ENCODE measurements around the gene MRTFB. TPM values are rescaled to one million over a fixed set of nuclear protein-coding genes. Genes with fewer than 3 reads are reported as not detected.

The MRTFB gene
- total and polyA plus RNA-seq, 12 donors, result 4.1 to 41.8 (median 32.5) TPM

- no peaks in the 10 kb centered on the region for H3K36me3 ChIP-seq
- DNase-seq (no peak), ATAC-seq (no peak)
- TF ChIP-seq, protein P1, sequence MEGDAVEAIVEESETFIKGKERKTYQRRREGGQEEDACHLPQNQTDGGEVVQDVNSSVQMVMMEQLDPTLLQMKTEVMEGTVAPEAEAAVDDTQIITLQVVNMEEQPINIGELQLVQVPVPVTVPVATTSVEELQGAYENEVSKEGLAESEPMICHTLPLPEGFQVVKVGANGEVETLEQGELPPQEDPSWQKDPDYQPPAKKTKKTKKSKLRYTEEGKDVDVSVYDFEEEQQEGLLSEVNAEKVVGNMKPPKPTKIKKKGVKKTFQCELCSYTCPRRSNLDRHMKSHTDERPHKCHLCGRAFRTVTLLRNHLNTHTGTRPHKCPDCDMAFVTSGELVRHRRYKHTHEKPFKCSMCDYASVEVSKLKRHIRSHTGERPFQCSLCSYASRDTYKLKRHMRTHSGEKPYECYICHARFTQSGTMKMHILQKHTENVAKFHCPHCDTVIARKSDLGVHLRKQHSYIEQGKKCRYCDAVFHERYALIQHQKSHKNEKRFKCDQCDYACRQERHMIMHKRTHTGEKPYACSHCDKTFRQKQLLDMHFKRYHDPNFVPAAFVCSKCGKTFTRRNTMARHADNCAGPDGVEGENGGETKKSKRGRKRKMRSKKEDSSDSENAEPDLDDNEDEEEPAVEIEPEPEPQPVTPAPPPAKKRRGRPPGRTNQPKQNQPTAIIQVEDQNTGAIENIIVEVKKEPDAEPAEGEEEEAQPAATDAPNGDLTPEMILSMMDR (IDR thresholded peaks at IDR 0.05), result no peak
- peaks cover 0 to 8% (median 0%) of the 10 kb centered on the region in 11 donors for H3K9me3 ChIP-seq
- intact Hi-C loops (cut with DNase I), result loop anchor here in 2 of 10 donors (10.0 kb wide), 2 partner anchors 129 to 139 kb away; partner anchors contain the start of gene ERCC4 (in 1 of the 2)
- no peak overlapping the region for H3K27ac ChIP-seq
- H3K4me3 ChIP-seq, result no peak overlapping the region
- no peaks in the 10 kb centered on the region for H3K4me1 ChIP-seq
- H3K27me3 ChIP-seq, result no peaks in the 10 kb centered on the region
- 89 to 92% methylated on average over 6 of the region's 6 CpGs for WGBS, 2 donors
Observed at GRCh38 chr16:14063618-14064581, 7.2 kb upstream of the MRTFB start.

GRCh38 chr16:14069818-14070217, 1.3 kb upstream of the MRTFB start:
- Histone ChIP-seq H3K27ac (no peak overlapping the region), H3K4me3 (no peak overlapping the region), H3K9me3 (no peaks in the 10 kb centered on the region), H3K36me3 (no peaks in the 10 kb centered on the region), H3K4me1 (peaks cover 0 to 37% (median 19%) of the 10 kb centered on the region in 9 donors), H3K27me3 (no peaks in the 10 kb centered on the region)
- WGBS, 2 donors, result 94 to 95% methylated on average over 4 of the region's 4 CpGs
- TF ChIP-seq, protein P1 (IDR thresholded peaks at IDR 0.05), result no peak
- DNase-seq (no peak), ATAC-seq (no peak)
- intact Hi-C loops (cut with DNase I), result loop anchor here in 8 of 10 donors (5.0 to 10.0 kb wide), 8 partner anchors 65 to 148 kb away; partner anchors contain the start of gene ERCC4 (in 5 of the 8)

DNA sequence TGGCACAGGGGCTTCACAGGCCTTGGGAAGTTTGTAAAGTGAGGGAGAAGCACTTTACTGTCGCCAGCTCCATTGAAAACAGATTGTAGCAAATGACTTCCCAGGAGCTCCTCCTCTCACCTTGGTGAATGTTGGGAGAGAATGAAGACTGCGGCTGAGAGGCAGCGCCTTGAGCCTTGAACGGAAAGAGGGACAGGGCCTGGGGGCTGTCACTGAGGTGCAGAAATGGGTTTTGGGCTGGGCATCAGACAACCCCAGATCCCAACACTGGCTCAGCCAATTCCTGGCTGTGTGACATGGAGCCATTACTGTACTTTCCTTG, 603 bp upstream of the MRTFB start:
- Histone ChIP-seq H3K4me1 (peaks cover 0 to 37% (median 19%) of the 10 kb centered on the region in 9 donors), H3K9me3 (no peaks in the 10 kb centered on the region), H3K4me3 (peak overlapping the region; percentile 73 to 99 (median 92)), H3K27me3 (no peaks in the 10 kb centered on the region), H3K36me3 (peaks cover 0 to 3% (median 0%) of the 10 kb centered on the region in 9 donors), H3K27ac (peak overlapping the region in 9 of 10 donors; percentile 76 to 94 (median 86))
- WGBS, 2 donors, result 77 to 78% methylated on average over 4 of the region's 4 CpGs
- TF ChIP-seq, protein P1 (IDR thresholded peaks at IDR 0.05), result no peak
- intact Hi-C loops (cut with DNase I), result loop anchor here in 7 of 10 donors (5.0 to 10.0 kb wide), 8 partner anchors 66 to 148 kb away; partner anchors contain the start of gene ERCC4 (in 4 of the 7)
- DNase-seq (no peak), ATAC-seq (peak in 1 of 8 donors; percentile 4)

- H3K9me3 ChIP-seq, result no peaks in the 10 kb centered on the region
- H3K27ac ChIP-seq, result peak overlapping the region; percentile 53 to 94 (median 86)
- DNase-seq (no peak), ATAC-seq (peak in 7 of 8 donors; percentile 6 to 68 (median 51))
- H3K4me3 ChIP-seq, result peak overlapping the region; percentile 73 to 99 (median 92)
- intact Hi-C loops (cut with DNase I), result loop anchor here in 7 of 10 donors (5.0 to 10.0 kb wide), 8 partner anchors 67 to 149 kb away; partner anchors contain the start of gene ERCC4 (in 4 of the 7)
- no peaks in the 10 kb centered on the region for H3K27me3 ChIP-seq
- peaks cover 0 to 37% (median 19%) of the 10 kb centered on the region in 9 donors for H3K4me1 ChIP-seq
- H3K36me3 ChIP-seq, result peaks cover 0 to 8% (median 0%) of the 10 kb centered on the region in 9 donors
- WGBS, 2 donors, result 2 to 6% methylated on average over 26 to 32 of the region's 32 CpGs
- TF ChIP-seq, protein P1 (IDR thresholded peaks at IDR 0.05), result no peak
Observed at GRCh38 chr16:14071576-14072271, 605 bp downstream of the MRTFB start.
